SW480 (cell line): Measurements from ENCODE around the gene EHD1.

Experiments used
- DNase-seq: peaks from one replicate; pipeline ENCODE4 v3.0.0-alpha.2; 2016; ENCODE audit warnings: low spot score

Gene EHD1

DNA sequence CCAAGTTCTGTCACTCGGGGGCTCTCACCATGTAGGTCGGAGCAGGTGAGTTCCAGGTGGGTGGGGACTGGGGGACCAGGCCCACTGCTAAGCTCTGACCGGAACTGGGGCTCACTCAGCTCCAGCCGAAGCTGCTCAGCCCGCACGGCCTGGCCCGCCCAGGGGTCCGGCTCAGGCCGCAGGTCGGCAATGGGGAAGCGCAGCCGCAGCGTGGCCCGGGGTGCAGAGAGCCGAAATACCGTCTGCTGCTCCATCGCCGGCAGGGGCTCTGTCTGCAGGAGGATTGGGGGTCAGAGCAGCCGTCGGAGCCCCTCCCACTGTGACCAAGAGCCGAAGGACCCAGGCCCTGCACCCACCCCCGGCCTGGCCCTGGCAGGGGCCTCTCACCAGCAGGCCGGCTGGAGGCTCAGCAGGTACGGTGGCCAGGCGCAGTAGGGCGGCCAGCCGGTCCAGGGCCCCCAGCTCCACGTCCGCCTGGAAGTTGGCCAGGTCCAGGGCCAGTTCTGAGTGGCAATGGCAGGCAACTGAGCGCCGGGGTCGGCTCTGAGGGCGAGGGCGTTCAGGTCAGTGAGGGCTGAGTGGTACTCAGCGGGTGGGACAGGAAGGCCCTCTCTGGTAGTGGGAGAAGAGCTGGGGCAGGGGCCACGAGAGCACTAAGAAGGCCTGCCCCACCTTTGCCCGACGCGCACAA is 31.4 kb upstream of the EHD1 start:
- no peak for DNase-seq

DNA sequence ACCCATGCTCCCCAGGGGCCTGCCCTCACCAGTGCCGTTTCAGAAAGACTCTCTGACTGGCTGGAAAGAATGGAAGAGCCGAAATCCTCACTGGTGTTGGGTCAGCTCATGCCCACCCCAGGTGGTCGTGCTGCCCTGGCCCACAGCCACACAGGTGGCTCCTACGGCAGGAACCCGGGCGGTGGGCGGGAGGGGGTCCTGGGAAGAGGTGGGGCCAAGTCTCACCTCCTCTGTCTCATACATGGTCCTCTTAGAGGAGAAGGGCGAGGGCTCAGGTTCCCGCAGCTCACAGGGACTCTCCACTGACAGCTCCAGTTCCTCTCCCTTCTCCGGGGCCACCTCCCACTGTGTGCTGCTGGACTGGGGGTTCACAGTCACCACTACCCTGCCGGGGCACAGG is 30.3 kb upstream of the EHD1 start:
- DNase-seq: no peak

DNA sequence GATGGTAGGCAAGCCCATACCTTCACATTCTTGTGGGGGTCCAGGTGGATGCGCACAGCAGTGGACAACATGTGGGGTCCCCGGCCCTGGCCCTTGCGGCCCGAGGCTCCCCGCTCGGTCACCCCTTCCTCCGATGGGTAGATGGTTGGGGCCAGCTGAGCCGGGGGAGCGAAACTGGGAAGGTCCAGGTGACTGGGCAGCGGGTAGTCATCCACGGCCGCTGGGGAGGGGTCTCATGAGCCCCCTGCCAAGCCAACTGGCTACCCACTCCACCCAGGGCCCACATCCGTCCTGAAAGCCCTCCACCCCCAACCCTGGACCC is 27.9 kb upstream of the EHD1 start:
- no peak for DNase-seq

DNA sequence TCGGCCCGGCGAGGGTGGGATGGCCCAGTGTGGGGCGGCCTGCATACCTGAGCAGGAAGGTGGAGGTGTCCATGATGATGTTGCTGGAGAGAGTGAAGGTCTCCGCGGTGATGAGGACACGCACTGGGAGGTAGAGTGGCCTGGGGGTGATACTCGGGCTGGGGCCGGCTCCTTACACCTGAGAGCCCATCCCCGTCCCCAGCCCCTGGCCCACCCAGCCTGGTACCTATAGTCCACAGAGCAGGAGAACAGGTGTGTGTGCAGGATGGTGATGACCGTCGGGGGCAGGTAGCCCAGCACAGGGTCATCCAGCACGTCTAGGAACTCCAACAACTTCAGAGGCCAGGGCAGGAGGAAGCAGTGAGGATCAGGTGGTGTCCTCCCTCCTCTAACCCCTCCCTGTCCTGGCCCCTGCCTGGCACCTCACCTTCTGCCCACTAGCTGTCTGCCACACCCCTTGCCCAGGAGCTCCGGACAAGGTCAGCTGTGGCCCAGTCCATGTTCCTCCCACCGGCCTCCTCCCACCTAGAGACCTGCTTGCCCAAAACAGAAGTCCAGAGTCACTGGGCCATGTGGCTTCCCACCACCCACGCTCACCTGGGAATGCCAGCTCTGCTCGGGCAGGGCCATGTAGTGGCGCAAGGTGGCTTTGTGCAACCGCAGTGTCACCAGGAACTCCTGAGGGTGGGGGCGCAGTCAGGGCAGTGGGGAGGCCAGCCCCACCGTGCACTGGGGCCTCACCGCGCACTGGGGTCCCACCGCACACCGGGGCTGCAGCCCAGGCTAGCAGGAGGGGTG is 27.3 kb upstream of the EHD1 start:
- DNase-seq: no peak

DNA sequence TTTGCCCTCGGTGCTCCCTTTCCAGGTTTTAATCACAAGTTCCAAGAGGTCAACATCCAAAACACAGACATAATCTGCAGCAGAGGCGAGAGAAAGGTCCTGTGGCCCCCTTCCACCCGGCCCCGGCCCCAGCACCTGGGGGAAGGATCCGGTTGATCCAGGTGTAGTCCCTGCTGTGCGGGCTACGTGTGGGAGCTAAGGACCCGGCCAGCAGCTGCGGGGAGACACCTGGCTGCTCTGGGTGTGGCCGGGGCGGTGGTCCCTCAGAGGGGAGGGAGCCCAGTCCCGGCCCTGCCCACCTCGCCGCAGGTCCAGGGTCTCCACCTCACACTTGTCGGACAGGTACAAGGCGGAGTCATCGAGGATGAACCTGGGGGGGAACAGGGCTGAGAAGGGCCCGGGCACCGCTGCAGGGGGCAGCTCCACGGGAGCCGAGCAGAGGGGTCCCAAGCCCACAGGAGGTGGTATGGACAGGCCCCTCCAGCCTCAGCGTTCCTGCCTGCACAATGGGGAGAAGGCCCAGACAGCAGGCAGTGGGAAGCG is 24.9 kb upstream of the EHD1 start:
- DNase-seq: no peak

DNA sequence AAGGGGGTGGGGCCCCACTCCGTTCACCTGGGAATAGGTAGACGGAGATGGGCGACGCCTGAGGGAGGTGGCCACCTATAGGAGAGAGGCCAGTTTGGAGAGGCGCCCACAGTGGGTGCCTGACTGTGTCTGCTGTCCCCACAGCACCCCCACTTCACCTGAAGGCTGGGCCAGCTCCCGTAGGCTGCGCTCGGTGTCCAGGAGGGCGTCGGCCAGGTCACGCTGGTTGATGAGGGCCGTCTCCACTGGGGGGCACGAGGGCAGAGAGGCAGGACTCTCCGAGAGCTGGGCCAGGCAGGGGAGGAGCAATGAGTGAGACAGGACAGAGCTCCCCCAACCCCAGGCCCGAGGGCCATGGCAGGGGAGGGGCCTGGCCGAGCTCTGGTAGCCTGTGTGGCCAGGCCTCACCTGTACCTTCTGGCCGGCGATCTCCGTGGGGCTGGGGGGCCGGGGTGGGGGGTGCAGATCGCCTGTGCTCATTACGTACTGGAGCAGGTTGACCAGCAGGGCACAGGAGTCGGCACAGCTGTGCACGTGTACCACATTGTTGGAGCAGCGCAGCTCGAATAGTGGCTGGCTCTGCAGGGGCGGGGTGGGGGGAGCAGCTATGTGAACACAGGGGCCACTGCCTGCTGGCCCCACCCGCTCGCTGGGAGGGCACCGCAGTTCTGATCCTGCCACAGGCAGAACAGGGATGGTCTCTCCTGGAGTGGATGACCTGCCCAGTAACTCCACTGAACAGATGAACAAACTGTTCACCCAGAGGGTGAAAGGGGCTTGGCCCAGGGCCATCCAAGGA is 23.9 kb upstream of the EHD1 start:
- DNase-seq: no peak

DNA sequence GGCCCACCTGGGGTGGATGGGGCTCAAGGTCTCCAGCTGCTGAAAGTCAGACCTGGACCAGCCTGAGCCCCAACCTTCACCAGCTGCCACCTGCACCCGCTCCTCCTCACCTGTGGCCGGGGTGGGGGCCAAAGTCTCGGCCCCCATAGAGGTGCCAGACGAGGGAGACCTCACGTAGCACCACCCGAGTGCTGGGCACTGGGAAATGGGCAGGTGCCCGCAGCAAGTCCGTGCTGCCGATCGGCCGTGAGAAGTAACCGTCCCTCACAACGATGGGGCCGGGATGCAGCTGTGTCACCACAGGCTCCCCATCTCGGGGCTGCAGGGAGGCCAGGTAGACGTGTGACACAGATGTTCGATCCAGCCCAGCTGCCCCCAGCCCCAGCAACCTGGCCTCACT is 22.4 kb upstream of the EHD1 start:
- DNase-seq: no peak

DNA sequence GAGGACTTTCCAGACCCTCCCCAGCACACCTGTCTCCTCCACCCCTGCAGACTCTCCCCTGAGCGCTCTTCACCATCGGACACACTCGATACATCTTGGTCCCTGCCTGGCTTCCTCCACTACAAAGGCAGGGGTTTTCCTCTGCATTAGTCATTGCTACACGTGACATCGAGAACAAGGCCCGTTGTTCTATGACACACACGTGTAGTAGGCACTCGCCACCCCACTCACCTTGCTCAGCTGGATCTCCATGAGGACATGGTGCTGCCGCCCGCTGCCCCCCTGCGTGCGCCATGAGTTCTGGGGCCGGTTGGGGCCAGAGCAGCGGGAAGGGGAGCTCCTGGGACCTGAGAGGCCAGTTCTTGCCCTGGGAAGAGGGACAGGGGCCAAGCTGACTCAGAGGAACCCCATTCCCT is 21.9 kb upstream of the EHD1 start:
- DNase-seq: peak; percentile 91

DNA sequence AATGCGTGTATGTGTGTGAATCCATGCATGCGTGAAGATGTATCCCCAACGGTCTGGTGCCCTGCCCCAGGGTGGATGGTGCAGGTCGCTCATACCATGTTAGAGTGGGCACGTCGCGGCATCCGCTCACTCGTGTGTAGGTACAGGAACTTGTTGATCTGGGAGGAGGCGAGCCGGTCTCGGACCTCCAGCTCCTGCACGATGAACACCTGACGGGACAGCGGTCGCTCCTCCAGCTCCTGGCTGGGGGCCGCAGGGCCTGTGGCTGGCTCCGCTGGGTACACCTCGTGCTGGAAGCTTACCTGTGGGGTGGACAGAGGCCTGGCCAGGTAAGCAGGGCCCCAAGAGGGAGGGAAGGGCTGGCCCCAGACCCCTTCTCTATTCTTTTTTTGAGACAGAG is 20.1 kb upstream of the EHD1 start:
- DNase-seq: no peak

DNA sequence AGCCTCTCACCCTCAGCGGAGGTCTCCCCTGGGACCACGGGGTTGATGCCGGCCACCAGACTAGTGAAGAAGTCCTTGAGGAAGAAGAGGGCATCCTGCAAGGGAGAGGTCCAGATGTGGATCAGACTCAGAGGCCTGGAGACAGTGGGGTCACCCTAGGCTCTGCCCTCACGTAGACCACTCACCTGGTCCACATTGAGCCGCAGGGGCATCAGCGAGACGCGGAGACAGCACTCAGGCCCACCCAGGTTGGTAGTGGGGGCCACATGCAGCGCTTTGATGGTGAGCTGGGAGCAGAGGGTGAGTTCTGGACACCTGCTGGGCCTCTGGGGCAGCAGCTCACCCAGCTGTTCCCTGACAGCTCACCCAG is 19.6 kb upstream of the EHD1 start:
- no peak for DNase-seq

DNA sequence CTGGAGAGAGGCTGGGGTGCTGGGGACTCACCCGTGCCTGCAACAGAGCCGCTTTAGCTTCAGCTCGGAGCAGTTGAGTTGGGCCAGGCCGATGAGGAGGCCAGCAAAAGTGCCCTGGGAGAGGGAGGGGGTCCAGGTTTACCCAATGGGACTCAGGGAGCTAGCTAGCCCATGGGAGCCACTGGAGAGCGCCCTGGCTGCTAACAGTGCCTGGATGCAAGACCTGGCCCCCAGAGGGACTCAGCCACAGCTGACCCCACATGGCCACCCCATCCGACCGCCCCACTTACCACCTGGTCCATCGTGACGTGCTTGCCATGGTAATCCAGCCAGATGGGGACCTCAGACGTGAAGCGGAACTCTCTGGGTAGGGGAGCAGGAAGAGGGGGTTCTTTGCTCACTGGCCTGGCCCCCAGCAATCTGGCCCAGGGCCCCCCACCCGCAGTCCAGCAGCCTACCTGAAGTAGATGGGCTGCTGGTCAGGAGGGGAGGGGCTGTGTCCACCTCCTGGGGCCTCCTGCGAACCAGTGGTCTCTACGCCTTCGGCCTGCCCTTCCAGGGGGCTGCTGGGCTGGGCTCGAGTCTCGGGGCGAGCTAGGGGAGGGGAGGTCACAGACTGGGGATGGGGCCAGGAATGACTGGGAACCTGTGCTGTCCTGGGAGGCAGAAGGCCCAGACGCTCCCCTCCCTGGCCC is 19.1 kb upstream of the EHD1 start:
- no peak for DNase-seq

DNA sequence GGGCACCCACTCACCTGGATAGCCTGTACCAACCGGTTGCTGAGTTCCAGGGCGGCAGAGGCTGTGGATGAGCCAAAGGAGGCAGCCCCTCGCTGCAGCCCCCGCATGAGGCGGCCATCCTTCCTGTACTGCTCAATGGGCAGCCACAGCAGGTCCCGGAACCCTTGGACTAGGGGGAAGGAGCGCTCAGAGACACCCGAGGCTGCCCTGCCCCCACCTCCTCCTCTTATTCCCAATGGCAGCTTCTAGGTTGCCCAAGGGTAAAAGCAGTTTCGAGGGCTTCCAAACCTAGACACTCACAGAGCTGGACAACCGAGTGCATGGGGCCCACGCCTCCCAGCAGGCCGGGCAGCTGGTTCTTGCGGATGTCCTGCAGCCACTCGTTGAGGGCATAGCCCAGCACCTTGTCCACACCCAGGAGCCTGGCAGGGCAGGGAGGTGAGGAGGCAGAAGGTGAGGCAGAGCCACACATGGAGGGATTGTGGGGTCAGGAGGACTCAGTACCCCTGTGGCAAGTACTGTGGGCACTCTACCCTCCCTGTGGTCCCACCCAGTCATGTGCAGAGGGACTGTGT is 18.1 kb upstream of the EHD1 start:
- DNase-seq: no peak

DNA sequence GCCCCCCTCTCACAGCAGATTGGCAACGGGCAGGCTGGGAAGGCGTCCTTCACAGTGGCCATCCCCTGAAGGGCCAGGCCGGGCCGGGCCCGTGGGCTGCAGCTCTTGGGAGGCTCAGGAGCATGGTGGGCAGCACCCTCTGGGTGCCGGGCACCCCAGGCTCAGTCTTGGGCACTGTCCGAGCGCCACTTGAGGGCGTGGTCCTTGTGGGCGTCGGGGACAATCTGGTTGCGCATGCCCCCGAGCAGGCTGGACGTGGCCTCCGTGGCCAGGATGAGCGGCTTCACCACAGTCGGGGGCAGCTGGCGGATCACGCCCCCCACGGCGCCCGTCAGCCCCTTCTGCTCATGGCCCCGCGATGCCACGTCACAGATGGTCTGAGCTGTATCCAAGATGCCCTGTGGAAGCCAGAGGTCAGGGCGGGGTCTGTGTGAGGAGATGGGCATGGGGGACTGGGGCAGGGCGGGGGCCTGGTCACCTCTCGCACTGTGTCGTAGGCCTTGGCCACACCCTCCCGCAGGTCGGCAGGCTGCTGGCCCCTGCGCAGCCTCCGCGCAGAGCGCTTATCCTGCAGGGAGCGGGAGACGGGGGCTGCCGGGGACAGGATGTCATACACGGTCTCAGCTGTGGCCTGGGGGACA is 16.5 kb upstream of the EHD1 start:
- DNase-seq: no peak

DNA sequence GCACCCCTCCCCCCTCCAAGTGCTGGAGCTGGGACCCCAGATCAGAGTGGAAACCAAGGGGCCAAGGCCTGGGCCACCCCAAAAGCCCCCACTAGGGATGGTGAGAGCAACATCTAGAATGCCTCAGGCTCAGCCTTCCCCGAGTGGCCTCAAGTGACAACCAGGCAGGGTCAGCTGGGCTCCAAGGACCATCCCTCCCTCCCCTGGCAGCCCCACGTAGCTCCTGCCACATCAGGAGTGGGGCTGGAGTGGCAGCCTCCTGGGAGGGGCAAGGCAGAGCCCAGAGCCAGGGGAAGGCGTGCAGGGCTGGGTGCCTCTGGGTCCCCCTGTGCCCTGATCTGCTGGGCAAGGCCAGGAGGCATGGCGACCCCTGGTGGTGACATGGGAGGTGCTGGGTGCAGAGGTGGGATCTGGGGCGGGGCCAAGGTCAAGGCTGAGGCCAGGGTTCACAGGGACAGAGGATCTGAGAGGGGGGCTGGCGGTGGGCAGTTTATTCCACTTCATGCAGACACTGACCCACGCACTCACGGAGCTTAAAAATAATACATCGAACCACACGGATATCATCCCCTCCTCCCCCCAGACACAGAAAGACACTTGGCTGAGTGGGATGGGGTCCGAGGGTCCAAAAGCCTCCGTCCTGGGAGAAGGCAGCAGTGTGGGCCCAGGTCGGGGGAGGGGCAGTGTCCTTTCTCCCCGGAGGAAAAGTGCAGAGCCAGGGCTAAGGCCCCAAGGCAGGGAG is 15.8 kb upstream of the EHD1 start:
- DNase-seq: peak; percentile 71

DNA sequence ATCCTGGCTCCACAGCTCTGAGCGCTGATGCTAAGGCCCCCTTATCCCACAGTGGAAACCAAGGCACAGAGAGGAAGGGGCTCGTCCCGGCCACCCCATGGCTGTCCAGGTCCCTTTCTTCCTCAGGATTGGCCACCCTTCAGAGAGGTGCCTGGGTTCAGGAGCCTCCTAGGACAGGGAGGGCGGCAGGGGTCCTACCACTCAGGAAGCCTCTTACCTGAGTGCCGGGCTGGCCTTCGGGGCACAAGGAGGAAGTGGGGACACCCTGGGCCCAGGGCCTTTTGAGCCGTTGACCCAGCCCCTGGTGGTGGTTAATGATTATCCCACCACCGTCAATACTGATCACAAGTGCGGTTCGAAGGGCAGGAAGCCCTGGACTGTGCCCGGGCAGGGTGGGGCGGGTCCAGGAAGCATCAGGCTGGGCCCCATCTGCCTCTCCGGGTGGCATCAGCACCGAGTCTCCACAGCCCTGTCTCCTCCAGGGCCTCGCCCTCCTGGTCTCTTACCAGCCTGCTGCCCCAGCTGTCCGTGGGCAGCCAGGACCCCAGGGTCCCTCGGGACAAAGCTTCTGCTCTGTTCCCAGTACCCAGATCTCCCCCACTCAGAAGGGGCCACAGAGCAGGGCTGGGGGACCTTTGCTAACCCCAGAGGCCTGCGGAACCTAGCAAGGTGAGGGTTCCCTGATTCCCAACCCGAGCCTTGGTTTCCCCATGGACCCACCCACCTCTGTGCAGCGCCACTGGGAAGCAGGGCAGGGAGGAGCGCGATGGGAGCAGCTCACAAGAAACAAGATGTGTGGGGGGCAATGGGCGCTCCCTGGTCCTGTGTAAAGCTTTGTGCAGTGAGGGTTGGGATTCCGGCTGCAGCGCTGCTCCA is 15.0 kb upstream of the EHD1 start:
- DNase-seq: peak; percentile 75

DNA sequence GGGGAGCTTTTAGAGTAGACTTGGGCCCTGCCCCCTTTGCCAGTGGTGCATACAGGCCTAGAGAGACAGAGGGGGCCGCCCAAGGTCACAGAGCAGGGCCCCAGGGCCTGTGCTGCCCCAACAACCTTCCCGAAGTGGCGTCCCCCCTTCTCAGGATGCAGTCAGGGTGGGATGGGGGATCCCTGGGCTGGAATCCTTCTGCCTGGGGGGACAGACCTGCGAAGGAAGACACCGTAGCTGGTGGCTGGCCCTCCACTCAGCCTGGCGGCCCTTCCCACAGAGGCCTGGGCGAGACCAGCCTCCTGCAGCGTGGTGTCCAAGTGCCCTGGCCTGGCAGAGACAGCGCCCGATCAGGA is 14.4 kb upstream of the EHD1 start:
- DNase-seq: no peak

DNA sequence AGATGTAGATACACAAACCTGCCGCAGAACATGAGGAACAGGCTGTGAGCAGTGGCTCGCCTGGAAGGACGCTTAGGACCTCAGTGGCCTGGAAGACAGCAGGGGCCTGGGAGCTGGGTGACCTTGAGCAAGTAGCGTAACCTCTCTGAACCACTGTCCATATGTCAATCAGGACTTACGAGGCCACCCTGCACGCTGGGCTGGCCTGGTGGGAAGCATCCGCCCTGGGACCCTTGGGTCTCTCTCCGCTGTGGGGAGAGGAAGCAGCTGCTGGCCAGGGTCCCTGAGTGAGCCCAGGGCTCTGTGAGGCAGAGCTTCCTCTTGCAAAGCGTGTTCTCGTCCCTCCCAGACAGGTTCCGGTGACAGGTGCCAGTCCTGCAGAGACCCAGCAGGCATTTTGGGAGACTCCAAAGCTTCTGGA is 14.0 kb upstream of the EHD1 start:
- DNase-seq: no peak

DNA sequence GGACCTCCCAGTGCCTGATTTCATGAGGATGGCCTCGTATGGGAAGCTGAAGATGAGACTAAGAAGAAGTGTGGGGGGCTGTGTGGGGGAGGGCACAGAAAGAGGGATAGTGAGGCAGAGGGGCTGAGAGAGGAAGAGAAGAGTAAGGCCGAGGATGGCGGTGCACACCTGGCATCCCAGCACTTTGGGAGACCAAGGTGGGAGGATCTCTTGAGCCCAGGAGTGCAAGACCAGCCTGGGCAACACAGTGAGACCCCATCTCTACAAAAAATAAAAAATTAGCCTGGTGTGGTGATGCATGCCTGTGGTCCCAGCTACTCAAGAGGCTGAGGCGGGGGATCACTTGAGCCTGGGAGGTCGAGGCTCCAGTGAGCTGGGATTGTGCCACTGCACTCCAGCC is 13.5 kb upstream of the EHD1 start:
- no peak for DNase-seq

DNA sequence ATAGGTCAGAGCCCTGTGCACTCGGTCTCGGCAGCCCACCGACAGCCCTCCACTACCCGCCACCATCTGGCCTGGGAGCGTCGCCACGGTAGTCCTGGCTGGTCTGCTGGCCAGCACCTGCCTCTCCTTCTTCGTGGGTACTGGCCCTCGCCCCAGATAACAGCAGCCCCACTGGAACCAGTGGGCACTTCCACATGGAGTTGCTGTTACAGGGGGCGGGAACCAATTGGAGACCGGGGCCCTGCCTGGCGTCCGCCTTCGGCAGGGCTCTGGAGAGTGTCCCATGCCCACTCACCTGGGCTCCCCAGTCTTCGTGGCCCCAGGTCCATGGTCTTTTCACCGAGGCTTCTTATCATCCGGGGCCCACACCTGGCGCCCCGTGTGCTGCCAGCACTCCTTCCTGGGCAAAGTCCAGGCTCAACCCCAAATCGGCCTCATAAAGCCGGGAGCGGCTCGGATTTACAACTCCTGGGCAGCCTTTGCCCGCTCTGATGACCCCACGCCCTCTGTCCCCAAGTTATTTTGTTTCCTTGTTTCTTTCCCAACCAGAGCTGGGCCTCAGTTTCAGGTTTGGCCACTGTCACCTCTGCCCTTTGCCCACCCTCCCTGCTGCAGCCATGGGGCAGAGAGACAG is 12.9 kb upstream of the EHD1 start:
- no peak for DNase-seq
